HepG2 (cell line): ENCODE data around the gene PIH1D2. TPM values are rescaled to one million over a fixed set of nuclear protein-coding genes. Genes with fewer than 3 reads are reported as not detected.

Experiments used
- ATAC-seq: fragments of 200-7000 bp; cut with Tn5 transposase; 3 replicates; pipeline ENCODE4 v1.9.1; 2020; ENCODE audit warnings: mild to moderate bottlenecking, moderate library complexity
- BruUV-seq: library from RNA; stranded (reverse); fragments of 400-500 nt; replicated peaks from 2 replicates; lab custom pipeline; 2021; lab: Mats Ljungman, UMichigan
- CTCF ChIA-PET: fragments of 300-600 bp; formaldehyde crosslinking; extraction: SDS; loops from one replicate; lab custom pipeline; 2021; ENCODE audit warnings: low total read pairs, inconsistent platforms, low intra/inter-chr PET ratio; lab: Yijun Ruan, JAX
- POLR2A ChIA-PET: fragments of 350-600 bp; sonication (Branson Sonifier 250); formaldehyde crosslinking; loops from one replicate; lab custom pipeline; 2020; ENCODE audit warnings: antibody characterized with exemption, inconsistent platforms; lab: Yijun Ruan, JAX
- DNase-seq: peaks from one replicate; pipeline ENCODE4 v3.0.0-alpha.2; 2015; ENCODE audit warnings: low spot score
- FAIRE-seq: peaks from 3 replicates; lab custom pipeline; 2011; peaks lifted over from hg19 to GRCh38; lab: Jason Lieb, UNC
- H2AFZ ChIP-seq: one replicate; pipeline ENCODE4 v1.6.1; 2011; ENCODE audit warnings: low read length, inconsistent platforms
- H3K27ac ChIP-seq: fragments of 300-600 bp; 3 replicates; pipeline ENCODE4 v1.8.0; 2011; ENCODE audit warnings: mixed run types, mild to moderate bottlenecking, mixed read lengths, low read length, inconsistent platforms; ENCODE audit not compliant: insufficient read depth; ENCODE audit errors: extremely low read length
- H3K27me3 ChIP-seq, 2 experiments: fragments of 200-600 bp in 1 of 2; 2 replicates in 1 of 2; 3 replicates in 1 of 2; pipeline versions ENCODE4 v1.6.0 to v1.8.0; 2011; ENCODE audit warnings: low read length in 2 of 2, mild to moderate bottlenecking in 2 of 2, moderate library complexity in 2 of 2, inconsistent platforms in 1 of 2; ENCODE audit not compliant: insufficient read depth in 2 of 2, control insufficient read depth in 1 of 2
- H3K36me3 ChIP-seq, 2 experiments: fragments of 200-600 bp in 1 of 2; replicated peaks in 1 of 2; 2 replicates in 1 of 2; 3 replicates in 1 of 2; pipeline versions ENCODE4 v1.5.1 to v1.8.0; 2011; ENCODE audit warnings: low read length in 2 of 2, inconsistent platforms in 1 of 2; ENCODE audit not compliant: insufficient read depth in 2 of 2, control insufficient read depth in 1 of 2
- H3K4me1 ChIP-seq: 2 replicates; pipeline ENCODE4 v1.5.1; 2012; ENCODE audit warnings: low read length, inconsistent platforms; ENCODE audit not compliant: insufficient read depth
- H3K4me2 ChIP-seq: 2 replicates; pipeline ENCODE4 v1.6.0; 2011; ENCODE audit warnings: low read depth, low read length, inconsistent platforms
- H3K4me3 ChIP-seq, 3 experiments: fragments of 200-600 bp in 1 of 3; sonication (generic), shearing (Covaris generic) in 1 of 3; replicated peaks in 1 of 3; 2 replicates each; pipeline ENCODE4 v1.5.1; 2011 to 2016; ENCODE audit warnings: low read length in 3 of 3, inconsistent platforms in 2 of 3, low read depth in 2 of 3, mild to moderate bottlenecking in 2 of 3, control low read depth in 1 of 3, mixed read lengths in 1 of 3; ENCODE audit not compliant: insufficient read depth in 1 of 3
- H3K79me2 ChIP-seq: one replicate; pipeline ENCODE4 v1.6.1; 2011; ENCODE audit warnings: low read length, inconsistent platforms; ENCODE audit not compliant: insufficient read depth
- H3K9ac ChIP-seq: 2 replicates; pipeline ENCODE4 v1.6.0; 2011; ENCODE audit warnings: mild to moderate bottlenecking, low read depth, low read length, inconsistent platforms; ENCODE audit not compliant: insufficient read depth
- H3K9me3 ChIP-seq: 2 replicates; pipeline ENCODE4 v1.5.1; 2012; ENCODE audit warnings: mild to moderate bottlenecking, low read length
- H4K20me1 ChIP-seq: 2 replicates; pipeline ENCODE4 v1.6.0; 2011; ENCODE audit warnings: inconsistent platforms, mild to moderate bottlenecking, low read length, moderate library complexity; ENCODE audit not compliant: insufficient read depth
- HNF4A ChIP-seq: sonication (generic); formaldehyde crosslinking; IDR thresholded peaks from 2 replicates; pipeline ENCODE4 v1.4.0; 2020; ENCODE audit warnings: missing genetic modification reagents
- NFE2L1 ChIP-seq: sonication (generic); formaldehyde crosslinking; IDR thresholded peaks from 2 replicates; pipeline ENCODE4 v1.4.0; 2020; ENCODE audit warnings: missing genetic modification reagents, mild to moderate bottlenecking, borderline replicate concordance
- RAD21 ChIP-seq: fragments of 450-650 bp; formaldehyde crosslinking; IDR thresholded peaks from 2 replicates; pipeline ENCODE4 v1.5.0; 2020; ENCODE audit warnings: mild to moderate bottlenecking
- RARA ChIP-seq: IDR thresholded peaks from 2 replicates; pipeline ENCODE4 v1.6.1; 2016; ENCODE audit warnings: missing genetic modification reagents, missing compliant biosample characterization
- RCOR2 ChIP-seq: IDR thresholded peaks from 2 replicates; pipeline ENCODE4 v1.6.1; 2016; ENCODE audit warnings: missing biosample characterization, missing genetic modification reagents
- SMC3 ChIP-seq: IDR thresholded peaks from 2 replicates; pipeline ENCODE4 v1.6.1; 2011; ENCODE audit warnings: low read length, improper control_type of control experiment
- TEAD3 ChIP-seq: optimal IDR thresholded peaks from 2 replicates; pipeline ENCODE3; 2016; ENCODE audit warnings: borderline replicate concordance
- TRIM24 ChIP-seq: sonication (generic); formaldehyde crosslinking; IDR thresholded peaks from 2 replicates; pipeline ENCODE4 v1.8.0; 2022; ENCODE audit warnings: mild to moderate bottlenecking, missing genetic modification reagents
- ZMYM3 ChIP-seq: sonication (generic); formaldehyde crosslinking; IDR thresholded peaks from 2 replicates; pipeline ENCODE4 v1.5.1; 2020; ENCODE audit warnings: mild to moderate bottlenecking, missing genetic modification reagents
- ZNF670 ChIP-seq: sonication (generic); formaldehyde crosslinking; IDR thresholded peaks from 2 replicates; pipeline ENCODE4 v1.8.0; 2022; ENCODE audit warnings: mild to moderate bottlenecking, missing genetic modification reagents, borderline replicate concordance
- WGBS: methylation state at CpG from one replicate; pipeline ENCODE4 v1.1.6; 2017; ENCODE audit warnings: low lambda C conversion rate; 5-methylcytosine and 5-hydroxymethylcytosine counted together
- in situ Hi-C: cut with HindIII; loops from 2 replicates; pipeline ENCODE4 v1.10.0; 2017; ENCODE audit warnings: low pct_unique_long_range_greater_than_20kb; ENCODE audit not compliant: extremely low pct_ligation_motif_present
- intact Hi-C: fragments of 100-400 bp; cut with micrococcal nuclease; formaldehyde crosslinking; loops from one replicate; pipeline ENCODE4 v1.10.0; 2022; ENCODE audit not compliant: unreplicated experiment
- polyA plus RNA-seq, 8 experiments: library from polyadenylated mRNA; depleted of rRNA in 3 of 8; stranded (reverse) in 7 of 8; unstranded in 1 of 8; fragments of >200 nt; fragmentation: Illumina TruSeq in 4 of 8; extraction: Trizol in 4 of 8; gene quantifications; 2 replicates each; pipeline versions ENCODE4 v1.2.1 to v1.2.3, GENCODE V29; 2011 to 2016; ENCODE audit warnings: low read depth in 4 of 8, missing spikeins in 1 of 8, mixed read lengths in 1 of 8; ENCODE audit not compliant: insufficient read depth in 1 of 8
- total RNA-seq, 5 experiments: library from RNA; depleted of rRNA; stranded (reverse); fragments of >200 nt; fragmentation: Illumina TruSeq; extraction: Trizol; gene quantifications; 2 replicates each; pipeline ENCODE4 v1.2.3, GENCODE V29; 2016; ENCODE audit warnings: low read depth in 1 of 5
- TF ChIP-seq, protein P1 (sequence below): sonication (generic); formaldehyde crosslinking; IDR thresholded peaks from 2 replicates; pipeline ENCODE4 v1.8.0; 2022; ENCODE audit warnings: missing genetic modification reagents, mild to moderate bottlenecking, moderate library complexity, borderline replicate concordance
- TF ChIP-seq, protein P2 (sequence below): sonication (generic); formaldehyde crosslinking; IDR thresholded peaks from 2 replicates; pipeline ENCODE4 v1.5.1; 2020; ENCODE audit warnings: mild to moderate bottlenecking, missing genetic modification reagents
- TF ChIP-seq, protein P3 (sequence below): sonication (generic); formaldehyde crosslinking; IDR thresholded peaks from 2 replicates; pipeline ENCODE4 v1.4.0; 2020; ENCODE audit warnings: missing genetic modification reagents, borderline replicate concordance
- TF ChIP-seq, protein P4 (sequence below): sonication (generic); formaldehyde crosslinking; IDR thresholded peaks from 2 replicates; pipeline ENCODE4 v1.4.0; 2020; ENCODE audit warnings: missing genetic modification reagents; ENCODE audit errors: not compliant biosample characterization

PIH1D2 gene
- total and polyA plus RNA-seq, 2 of the 13 experiments (the other 11 are each of a cell fraction or from before 2014, with no cell fraction given), result 0.49 to 2.7 TPM

DNA sequence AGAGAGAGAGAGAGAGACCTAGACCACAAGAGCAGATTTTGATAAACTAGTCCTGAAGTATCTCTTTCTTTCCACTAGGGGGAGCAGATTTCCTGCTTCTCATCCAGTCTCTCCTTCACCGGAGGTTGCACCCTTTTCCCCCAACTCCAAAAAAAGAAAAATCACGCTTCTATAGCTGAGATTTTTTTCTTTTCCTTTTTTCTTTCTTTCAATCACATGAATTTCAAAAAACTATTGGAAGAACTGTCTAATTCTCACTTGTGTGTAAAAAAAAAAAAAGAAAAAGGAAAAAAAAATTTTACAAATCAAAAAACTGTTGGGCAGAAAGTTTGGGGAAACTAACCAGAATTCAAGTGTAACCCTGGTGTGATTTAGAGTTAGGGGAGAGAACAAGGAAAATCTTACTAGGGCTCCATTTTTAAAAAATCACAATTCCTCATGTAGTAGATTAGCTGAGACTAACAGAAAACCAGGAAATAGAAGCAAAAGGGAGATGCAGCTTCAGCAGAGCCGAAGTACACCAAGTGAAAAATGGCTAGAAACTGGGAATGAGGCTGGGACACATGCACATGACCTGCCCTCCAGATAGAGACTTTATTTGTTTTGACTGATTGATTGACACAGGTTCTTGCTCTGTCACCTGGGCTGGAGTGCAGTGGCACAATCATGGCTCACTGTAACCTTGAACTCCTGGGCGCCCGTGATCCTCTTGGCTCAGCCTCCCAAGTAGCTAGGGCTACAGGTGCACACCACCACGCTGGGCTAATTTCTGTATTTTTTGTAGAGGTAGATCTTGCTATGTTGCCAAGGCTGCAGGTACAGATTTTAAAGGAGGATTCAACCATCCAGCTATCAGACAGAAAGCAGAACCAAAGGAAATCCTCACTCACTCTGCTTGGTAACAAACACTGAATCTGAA, 40.0 kb upstream of the PIH1D2 start:
- intact Hi-C loops, result loop anchor here (1.0 kb wide), 2 partner anchors 62 to 167 kb away; partner anchors contain the start of gene BCO2
- ATAC-seq (peak; percentile 58; the same call in 1 of the 3 replicates), FAIRE-seq (peak; percentile 72), DNase-seq (peak; percentile 54)
- 36% methylated on average over 6 of the region's 6 CpGs for WGBS
- no peaks in the 10 kb centered on the region for H3K27me3 ChIP-seq
- in situ Hi-C loops, result loop anchor here (5.0 to 10.0 kb wide), 2 partner anchors 64 to 171 kb away; partner anchors contain the start of gene BCO2
- H3K4me1 ChIP-seq, result peaks cover 5% of the 10 kb centered on the region; the same call in 1 of the 2 replicates
- ChIA-PET POLR2A (interaction anchor here (1.1 kb wide), 3 partner anchors 10 to 100 kb away, joined by 3 to 4 read pairs (median 3); no protein-coding TSS in a partner anchor), CTCF (interaction anchor here (2.1 to 2.3 kb wide), 2 partner anchors 61 to 166 kb away, joined by 10 to 25 read pairs; partner anchors contain the start of gene BCO2)
- H3K4me3 ChIP-seq, result peak overlapping the region in 1 of 3 experiments; percentile 34; a peak in 1 of 6 replicates
- no peaks in the 10 kb centered on the region for H3K9me3 ChIP-seq
- no peaks in the 10 kb centered on the region for H3K79me2 ChIP-seq
- H2AFZ ChIP-seq, result no peak overlapping the region
- H4K20me1 ChIP-seq, result no peaks in the 10 kb centered on the region
- no peak overlapping the region for H3K9ac ChIP-seq
- no peak overlapping the region for H3K27ac ChIP-seq
- H3K36me3 ChIP-seq, result no peaks in the 10 kb centered on the region
- H3K4me2 ChIP-seq, result peak overlapping the region; percentile 39; the same call in 1 of the 2 replicates
- no TSS peak for BruUV-seq
- TF ChIP-seq RARA (CRISPR knock-in tag) (0 out of 2 replicates have a peak, but pooled peaks have one; percentile 26), RCOR2 (CRISPR knock-in tag) (0 out of 2 replicates have a peak, but pooled peaks have one; percentile 41), TEAD3 (CRISPR knock-in tag) (no peak), TRIM24 (0 out of 2 replicates have a peak, but pooled peaks have one; percentile 37), ZMYM3 (CRISPR knock-in tag) (peak; percentile 84), SMC3 (peak; percentile 61; the same call in 1 of the 2 replicates), ZNF670 (CRISPR knock-in tag) (no peak), RAD21 (CRISPR knock-in tag) (peak; percentile 18; the same call in 1 of the 2 replicates), HNF4A (CRISPR knock-in tag) (0 out of 2 replicates have a peak, but pooled peaks have one; percentile 7), NFE2L1 (CRISPR knock-in tag) (no peak)
- TF ChIP-seq, protein P1, sequence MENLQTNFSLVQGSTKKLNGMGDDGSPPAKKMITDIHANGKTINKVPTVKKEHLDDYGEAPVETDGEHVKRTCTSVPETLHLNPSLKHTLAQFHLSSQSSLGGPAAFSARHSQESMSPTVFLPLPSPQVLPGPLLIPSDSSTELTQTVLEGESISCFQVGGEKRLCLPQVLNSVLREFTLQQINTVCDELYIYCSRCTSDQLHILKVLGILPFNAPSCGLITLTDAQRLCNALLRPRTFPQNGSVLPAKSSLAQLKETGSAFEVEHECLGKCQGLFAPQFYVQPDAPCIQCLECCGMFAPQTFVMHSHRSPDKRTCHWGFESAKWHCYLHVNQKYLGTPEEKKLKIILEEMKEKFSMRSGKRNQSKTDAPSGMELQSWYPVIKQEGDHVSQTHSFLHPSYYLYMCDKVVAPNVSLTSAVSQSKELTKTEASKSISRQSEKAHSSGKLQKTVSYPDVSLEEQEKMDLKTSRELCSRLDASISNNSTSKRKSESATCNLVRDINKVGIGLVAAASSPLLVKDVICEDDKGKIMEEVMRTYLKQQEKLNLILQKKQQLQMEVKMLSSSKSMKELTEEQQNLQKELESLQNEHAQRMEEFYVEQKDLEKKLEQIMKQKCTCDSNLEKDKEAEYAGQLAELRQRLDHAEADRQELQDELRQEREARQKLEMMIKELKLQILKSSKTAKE (CRISPR knock-in tag), result no peak
- TF ChIP-seq, protein P2, sequence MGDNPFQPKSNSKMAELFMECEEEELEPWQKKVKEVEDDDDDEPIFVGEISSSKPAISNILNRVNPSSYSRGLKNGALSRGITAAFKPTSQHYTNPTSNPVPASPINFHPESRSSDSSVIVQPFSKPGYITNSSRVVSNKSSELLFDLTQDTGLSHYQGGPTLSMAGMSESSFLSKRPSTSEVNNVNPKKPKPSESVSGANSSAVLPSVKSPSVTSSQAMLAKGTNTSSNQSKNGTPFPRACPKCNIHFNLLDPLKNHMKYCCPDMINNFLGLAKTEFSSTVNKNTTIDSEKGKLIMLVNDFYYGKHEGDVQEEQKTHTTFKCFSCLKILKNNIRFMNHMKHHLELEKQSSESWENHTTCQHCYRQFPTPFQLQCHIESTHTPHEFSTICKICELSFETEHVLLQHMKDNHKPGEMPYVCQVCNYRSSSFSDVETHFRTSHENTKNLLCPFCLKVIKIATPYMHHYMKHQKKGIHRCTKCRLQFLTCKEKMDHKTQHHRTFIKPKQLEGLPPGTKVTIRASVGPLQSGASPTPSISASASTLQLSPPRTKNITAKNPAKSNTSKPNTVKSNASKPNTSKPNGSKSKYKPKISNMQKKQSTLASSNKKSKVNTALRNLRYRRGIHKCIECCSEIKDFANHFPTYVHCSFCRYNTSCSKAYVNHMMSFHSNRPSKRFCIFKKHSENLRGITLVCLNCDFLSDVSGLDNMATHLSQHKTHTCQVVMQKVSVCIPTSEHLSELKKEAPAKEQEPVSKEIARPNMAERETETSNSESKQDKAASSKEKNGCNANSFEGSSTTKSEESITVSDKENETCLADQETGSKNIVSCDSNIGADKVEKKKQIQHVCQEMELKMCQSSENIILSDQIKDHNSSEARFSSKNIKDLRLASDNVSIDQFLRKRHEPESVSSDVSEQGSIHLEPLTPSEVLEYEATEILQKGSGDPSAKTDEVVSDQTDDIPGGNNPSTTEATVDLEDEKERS (CRISPR knock-in tag), result peak; percentile 76; the same call in 1 of the 2 replicates
- TF ChIP-seq, protein P3, sequence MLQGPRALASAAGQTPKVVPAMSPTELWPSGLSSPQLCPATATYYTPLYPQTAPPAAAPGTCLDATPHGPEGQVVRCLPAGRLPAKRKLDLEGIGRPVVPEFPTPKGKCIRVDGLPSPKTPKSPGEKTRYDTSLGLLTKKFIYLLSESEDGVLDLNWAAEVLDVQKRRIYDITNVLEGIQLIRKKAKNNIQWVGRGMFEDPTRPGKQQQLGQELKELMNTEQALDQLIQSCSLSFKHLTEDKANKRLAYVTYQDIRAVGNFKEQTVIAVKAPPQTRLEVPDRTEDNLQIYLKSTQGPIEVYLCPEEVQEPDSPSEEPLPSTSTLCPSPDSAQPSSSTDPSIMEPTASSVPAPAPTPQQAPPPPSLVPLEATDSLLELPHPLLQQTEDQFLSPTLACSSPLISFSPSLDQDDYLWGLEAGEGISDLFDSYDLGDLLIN, result no peak
- TF ChIP-seq, protein P4, sequence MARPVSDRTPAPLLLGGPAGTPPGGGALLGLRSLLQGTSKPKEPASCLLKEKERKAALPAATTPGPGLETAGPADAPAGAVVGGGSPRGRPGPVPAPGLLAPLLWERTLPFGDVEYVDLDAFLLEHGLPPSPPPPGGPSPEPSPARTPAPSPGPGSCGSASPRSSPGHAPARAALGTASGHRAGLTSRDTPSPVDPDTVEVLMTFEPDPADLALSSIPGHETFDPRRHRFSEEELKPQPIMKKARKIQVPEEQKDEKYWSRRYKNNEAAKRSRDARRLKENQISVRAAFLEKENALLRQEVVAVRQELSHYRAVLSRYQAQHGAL (CRISPR knock-in tag), result no peak
